Measurements from ENCODE around the gene MAP4.

MAP4 gene

GRCh38 chr3:47961815-47962606 is 54.2 kb downstream of the MAP4 start:
- no peak for DNase-seq

- no peak for DNase-seq
Observed at GRCh38 chr3:47961036-47961435, 55.2 kb downstream of the MAP4 start.

DNA sequence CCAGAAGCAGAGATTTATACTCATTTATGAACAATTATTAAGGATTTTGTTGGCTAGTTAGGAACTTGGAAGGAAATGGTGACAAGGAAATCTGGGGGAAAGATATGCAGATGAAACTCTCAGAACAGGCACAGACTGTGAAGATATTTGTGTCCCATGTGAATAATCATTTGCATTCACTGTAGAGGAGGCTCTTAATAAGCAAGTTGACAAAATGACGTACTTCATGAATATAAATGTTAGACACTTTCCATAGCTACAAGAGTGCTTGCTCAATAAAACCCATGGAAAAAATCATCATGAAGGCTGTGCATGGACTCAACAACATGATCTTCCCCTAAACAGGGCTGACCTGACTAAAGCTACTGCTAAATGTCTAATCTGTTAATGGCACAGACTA is 59.7 kb downstream of the MAP4 start:
- DNase-seq, result no peak

DNA sequence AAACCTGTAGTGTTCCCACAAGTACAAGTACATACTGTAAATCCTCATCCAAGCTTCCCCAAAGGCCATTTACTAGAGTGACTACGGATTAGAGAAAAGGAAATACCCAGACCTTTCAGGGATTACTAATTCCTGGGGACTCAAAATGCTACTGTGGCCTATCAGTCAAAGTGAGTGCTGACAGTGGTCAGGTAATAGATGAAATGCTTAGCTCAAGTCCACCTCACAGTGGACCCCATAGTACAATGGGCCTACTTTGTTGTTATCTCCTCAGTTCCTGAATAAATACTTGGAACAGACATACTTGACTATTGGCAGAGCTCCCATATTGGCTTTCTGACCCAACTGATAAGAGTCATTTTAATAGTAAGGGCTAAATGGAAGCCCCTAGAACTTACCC is 61.6 kb downstream of the MAP4 start:
- DNase-seq, result no peak

DNA sequence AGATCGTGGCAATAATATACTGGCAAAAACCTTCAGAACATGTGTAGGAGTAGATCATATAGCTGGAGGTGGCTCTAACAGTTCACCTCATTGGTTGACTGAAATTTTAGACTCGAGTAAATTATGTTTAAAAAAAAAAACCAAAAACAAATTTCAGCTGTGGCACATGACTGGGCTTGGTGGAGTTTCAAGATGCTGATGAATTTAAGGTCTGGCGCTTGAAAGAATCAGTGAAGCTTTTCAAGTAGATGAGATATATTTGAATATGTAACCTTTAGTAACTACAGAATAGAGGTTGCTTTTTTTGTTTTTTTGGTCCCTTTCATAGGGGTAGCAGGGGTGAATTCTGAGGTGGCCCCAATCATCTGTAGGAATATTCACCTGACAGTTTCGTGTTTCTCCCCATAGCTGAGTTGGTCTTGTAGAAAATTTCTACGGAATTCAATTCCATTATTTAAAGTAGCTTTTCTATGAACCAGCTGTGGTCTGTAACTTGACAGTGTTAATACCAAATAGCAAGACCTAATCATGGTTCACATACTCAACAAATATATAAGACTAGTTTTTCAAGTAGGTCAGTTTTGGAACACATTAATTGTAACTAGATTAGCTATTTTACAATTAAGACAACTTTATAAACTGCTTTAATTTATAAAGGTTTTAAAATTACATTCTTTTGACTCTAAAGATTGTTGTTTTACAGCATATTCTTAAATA is 65.6 kb downstream of the MAP4 start:
- DNase-seq, result no peak

GRCh38 chr3:47949979-47950378 is 66.2 kb downstream of the MAP4 start:
- no peak for DNase-seq

DNA sequence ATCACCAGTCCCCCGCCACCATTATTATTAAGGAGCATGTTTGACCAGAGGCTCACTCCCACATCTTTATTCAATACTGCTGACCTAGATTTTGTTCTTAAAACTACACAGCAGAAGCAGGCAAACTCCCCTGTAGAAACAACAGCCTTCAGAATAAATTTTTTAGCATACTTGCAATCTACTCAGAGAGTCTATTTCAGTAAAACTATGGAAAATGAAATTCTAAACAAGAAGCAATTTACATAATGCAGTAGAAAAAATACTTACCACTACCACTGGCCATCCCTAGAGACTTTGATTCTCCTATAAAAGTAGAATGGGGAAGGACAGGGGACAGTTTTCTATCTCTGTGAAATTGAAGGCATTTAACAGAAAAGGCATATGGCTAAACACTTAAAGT is 76.0 kb downstream of the MAP4 start:
- DNase-seq, result no peak

DNA sequence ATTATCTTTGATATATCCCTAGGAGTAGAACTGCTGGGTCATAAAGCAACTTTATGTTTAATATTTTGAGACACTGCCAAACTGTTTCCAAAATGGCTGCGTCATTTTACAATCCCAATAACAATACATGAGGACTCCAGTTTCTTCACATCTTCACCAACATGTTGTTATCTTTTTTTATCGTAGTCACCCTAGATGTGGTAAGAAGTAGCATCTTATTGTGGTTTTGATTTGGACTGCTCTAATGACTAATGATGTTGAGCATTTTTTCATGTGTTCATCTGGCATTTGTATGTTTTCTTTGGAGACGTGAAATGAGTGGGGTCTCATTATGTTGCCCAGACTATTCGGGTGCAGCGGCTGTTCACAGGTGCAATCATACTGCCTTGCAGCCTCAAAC is 83.8 kb downstream of the MAP4 start:
- DNase-seq, result no peak

DNA sequence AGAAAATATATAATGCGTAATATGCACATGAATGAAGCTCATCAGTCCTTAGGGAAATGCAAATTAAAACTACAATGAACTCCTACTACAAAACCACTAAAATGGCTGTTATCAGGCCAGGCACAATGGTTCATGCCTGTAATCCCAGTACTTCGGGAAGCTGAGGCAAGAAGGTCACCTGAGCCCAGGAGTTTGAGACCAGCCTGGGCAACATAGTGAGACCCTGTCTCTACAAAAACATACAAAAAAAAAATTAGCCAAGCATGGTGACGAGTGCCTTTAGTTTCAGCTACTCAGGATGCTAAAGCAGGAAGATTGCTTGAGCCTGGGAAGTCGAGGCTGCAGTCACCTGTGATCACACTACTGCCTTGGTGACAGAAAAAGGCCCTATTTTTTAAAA is 85.2 kb downstream of the MAP4 start:
- no peak for DNase-seq

- DNase-seq, result no peak
Observed at GRCh38 chr3:47916696-47917095, 99.5 kb downstream of the MAP4 start.

DNA sequence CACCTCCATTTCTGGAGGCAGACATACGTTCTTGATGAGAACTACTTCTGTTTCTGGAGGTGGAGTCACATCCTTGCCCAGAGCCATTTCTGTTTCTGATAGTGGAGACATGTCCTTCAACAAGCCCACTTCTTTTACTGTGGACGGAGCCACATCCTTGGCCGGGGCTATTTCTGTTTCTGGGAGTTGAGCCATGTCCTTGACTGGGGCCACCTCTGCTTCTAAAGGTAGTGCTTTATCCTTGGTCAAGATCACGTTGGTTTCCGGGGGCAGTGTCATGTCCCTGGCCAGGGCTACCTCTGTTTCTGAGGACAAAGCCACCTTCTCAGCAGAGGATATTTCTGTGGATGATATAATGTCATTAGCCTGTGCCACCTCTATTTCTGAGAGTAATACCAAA is 100.0 kb downstream of the MAP4 start:
- DNase-seq, result no peak

DNA sequence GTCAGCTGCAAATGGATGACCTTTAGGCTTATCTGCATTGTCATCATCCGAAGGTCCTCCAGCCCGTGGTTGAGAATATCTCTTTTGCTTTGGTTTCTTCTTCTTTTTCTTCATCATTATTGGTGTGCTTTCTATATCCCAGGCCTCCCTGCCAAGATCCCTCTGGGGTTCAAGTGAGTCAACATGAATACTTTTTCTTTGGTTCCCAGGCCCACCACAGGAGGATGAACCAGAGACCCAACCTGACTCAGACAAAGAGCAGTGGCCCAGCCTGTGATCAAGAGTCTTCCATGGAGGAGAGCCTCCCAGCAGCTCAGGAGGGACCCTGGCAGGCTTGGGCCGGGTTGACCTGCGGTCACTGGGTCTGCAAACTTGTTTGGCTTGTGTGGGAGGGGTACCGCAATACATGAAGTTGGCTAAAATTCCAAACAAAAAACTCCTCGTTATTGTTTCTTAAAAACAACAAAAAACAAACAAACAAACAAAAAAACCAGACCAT is 104.2 kb downstream of the MAP4 start:
- DNase-seq, result no peak

DNA sequence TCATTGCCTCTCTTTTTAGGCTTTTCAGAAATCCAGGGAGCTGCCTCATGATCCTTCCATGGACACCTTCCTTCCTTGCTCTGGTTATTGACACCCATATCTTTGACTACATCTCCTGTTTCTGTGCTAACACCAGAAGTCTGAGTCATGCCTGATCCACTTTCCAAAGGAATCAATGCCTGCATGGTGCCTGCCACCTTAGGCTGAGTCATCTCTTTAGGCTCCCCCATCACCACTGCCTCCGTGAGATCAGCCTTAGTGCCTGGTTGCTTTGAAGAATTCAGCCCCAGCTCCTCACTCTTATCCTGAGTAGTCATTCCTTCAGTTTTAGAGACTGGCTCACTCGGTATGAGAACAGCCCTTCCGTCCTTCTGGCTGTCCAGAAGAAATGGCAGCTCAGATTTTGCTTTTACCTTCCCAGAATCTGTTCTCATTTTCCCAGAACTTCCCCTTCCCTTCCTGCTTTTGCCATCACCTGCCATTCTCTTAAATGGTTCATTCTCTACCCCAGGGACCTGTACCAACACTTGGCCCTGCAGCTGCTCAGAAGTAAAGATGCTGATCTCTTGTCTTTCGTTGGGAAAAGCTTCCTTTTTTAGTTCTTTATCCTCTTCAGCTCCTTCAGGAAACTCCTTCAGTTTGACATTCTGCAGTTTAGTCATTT is 105.3 kb downstream of the MAP4 start:
- DNase-seq, result no peak

DNA sequence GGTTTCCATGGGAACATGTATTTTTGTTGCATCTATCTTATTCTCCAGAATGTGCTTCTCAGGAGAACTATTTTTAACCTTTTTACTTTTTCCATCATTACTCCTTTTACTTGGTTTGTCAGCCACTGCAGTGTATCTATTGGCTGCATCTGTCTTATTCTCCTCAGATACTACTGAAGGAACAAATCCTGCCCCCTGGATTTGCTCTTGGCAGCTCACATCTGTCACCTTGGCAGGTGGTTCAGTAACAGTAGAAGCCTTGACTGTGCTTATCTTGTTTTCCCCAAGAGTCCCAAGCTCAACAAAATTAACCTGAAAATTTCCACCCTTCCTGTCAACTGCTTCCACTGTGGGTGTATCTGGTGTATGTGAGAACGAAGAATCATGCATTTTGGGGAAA is 106.0 kb downstream of the MAP4 start:
- DNase-seq, result no peak

GRCh38 chr3:47909607-47910006 is 106.6 kb downstream of the MAP4 start:
- DNase-seq, result no peak

DNA sequence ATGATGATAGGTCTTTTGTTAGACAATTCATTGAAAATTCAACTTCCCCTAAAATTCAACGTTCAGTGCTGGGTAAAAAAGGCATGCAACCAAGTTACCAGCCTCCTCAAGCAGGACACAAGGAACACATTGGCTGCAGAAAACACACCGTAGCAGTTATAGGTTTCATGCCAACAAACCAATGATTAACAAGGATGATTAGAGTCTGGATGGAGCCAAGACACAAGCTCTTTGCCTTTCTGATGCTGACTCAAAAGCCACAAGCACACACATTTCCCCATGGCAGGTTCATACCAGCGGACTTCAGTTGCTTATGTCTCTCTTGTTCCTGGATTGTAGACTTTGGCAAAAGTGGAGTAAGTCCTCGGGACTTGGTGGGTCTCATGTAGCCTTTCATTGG is 107.5 kb downstream of the MAP4 start:
- no peak for DNase-seq

DNA sequence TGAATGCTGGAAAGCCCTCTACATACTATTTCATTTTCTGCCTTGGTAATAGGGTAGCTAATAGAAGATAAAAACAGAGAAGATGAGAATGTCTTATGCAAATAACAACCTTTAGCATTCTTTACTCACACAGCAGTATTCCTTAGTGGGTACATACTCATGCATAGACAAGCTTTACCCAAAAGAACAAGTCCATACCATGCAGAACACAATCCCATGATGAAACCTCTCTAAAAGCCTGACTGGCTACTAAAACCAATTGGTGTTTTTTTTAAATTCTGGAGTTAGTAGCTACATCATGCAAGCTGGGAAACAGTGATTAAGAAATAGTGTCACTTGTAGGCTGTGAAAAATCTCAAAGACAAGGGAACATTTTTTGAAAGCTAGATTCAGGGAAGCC is 108.4 kb downstream of the MAP4 start:
- DNase-seq, result no peak

DNA sequence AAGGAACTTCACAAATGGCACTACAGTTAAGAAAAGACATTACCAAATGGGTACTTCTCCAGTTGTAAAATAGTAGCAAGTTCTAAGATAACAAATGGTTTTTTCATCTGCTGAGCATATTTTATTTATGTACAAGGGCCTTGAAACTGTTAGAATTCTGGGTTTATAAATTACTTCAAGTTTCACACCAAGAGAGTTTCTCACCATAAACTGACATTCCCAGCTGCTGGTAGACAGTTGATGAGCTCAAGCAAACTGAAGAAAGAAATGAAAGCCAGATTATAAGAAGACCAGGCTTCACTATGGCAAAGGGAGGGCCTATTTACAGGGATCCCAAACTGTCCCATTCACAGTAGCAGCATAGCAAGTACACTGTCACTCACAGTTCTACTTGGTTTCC is 113.5 kb downstream of the MAP4 start:
- DNase-seq, result no peak

DNA sequence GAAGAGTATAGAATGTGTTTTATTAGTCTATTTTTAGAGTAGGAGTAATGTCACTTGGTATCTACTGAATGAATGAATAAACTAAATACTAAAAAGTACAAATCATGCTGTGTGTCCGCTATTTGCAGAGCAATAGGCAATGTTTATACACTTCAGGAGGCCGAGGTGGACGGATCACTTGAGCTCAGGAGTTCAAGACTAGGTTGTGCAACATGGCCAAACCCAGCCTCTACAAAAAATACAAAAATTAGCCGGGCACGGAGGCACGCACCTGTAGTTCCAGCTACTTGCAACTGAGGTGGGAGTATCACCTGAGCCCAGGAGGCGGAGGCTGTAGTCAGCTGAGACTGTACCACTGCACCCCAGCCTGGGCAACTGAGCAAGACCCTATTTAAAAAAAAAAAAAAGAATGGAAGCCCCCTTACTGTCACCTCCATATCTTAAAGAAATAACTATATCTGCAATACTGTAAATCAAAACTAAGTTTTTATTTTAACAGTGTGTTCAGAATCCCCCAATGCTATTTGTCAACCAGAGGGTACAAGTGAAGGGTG is 114.9 kb downstream of the MAP4 start:
- no peak for DNase-seq

DNA sequence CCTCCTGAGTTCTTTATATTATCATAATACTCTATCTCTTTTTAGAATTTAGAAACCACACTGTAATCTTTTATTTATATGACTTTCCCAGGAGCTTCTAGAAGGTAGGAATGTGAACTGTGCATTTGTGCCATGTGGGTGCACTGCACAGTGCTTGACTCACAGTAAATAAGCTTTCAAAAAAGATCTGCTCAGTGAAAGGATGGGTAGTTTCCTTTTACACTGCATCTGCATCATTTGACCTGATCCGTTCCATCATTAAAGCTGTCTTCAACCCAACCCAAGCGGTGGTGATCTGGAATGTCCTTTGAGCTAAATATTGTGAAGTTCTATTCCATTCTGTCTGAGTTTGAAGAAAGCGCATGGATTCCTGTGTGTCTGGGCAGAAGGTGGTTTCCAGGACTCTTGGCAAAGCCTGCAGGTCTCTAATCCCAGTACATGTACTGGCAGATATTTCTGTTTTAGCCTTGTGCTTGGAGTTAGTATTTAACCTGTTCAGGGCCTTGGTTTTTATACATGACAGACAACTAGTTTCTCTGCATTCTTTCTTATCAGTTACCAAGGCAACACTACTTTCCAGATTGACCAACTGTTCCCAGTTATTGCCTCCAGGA is 116.6 kb downstream of the MAP4 start:
- no peak for DNase-seq

DNA sequence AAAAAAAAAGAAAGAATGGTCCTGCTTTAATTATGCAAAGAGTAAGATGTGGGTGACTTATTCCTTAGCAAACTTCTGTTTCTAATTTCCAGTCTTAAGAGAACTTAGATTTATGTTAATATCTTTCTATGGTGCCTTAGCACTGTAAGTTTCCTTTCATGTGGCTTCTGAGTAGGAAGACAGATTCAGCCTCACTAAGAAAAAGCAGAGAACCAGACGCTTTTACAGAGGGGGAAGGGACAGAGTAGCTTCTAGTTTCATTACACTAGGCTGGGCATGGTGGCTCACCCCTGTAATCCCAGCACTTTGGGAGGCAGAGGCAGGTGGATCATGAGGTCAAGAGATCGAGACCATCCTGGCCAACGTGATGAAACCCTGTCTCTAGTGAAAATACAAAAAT is 118.3 kb downstream of the MAP4 start:
- DNase-seq, result no peak

- no peak for DNase-seq
Observed at GRCh38 chr3:47896736-47897135, 119.5 kb downstream of the MAP4 start.

- DNase-seq, result no peak
Observed at GRCh38 chr3:47895241-47895640, 121.0 kb downstream of the MAP4 start.
